SW480 (cell line): ENCODE data around the gene CENPO.

Experiments
- DNase-seq: peaks from one replicate; pipeline ENCODE4 v3.0.0-alpha.2; 2016; ENCODE audit warnings: low spot score

CENPO gene, protein sequence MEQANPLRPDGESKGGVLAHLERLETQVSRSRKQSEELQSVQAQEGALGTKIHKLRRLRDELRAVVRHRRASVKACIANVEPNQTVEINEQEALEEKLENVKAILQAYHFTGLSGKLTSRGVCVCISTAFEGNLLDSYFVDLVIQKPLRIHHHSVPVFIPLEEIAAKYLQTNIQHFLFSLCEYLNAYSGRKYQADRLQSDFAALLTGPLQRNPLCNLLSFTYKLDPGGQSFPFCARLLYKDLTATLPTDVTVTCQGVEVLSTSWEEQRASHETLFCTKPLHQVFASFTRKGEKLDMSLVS

DNA sequence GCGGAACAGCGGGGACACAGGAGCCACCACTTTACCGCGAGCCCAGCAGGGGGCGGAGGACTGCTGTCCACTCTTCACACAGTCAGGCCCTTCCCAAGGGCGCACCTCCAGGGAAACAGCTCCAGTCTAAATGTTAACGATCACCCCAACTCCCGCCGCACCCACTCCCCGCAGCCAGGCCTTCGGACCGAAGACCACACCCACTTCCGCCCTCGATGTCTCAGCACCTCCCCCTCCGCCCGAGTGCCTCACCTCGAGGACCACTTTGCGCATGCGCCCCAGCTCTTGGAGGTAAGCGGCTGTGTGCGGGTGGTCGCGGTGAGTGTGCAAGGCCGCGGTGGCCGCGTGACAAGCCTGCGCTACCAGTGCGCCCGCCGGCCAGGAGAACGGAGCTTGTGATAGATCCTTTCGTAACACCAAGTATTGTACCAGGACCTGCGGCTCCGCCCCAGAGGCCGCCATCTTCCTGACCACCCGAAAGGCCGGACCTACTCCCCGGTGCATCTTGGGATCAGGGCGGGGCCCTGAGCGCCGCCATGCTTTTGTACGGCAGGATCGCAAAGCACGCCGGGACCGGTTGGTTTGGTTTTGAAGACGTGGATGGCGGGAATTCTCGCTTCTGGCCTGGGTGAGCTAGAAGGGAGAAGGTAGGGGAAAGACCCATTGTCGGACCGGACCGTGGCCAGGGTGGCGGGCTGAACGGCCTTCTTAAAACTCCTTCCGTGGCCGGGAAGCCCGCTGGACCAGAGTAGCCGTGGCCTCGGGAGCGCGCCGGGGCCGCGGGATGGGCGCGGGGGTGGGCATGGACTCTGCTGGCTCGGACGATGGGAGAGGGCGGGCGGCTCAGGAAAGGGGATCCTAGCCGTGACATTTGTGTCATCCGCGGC lies at the start of gene CENPO, which contains the start of gene PTRHD1:
TSS of gene CENPO (plus strand) at position 552 of the 887 bp plus-strand sequence. CDS start 495 bp downstream, outside the sequence.
TSS of gene PTRHD1 (minus strand) at position 518 of the 887 bp plus-strand sequence. CDS start at position 504, 14 bp downstream.
- DNase-seq, result peak; percentile 100

GRCh38 chr2:24743924-24744323 lies 49.3 kb upstream of the CENPO start:
- no peak for DNase-seq

GRCh38 chr2:24744356-24744755 lies 48.9 kb upstream of the CENPO start:
- no peak for DNase-seq

DNA sequence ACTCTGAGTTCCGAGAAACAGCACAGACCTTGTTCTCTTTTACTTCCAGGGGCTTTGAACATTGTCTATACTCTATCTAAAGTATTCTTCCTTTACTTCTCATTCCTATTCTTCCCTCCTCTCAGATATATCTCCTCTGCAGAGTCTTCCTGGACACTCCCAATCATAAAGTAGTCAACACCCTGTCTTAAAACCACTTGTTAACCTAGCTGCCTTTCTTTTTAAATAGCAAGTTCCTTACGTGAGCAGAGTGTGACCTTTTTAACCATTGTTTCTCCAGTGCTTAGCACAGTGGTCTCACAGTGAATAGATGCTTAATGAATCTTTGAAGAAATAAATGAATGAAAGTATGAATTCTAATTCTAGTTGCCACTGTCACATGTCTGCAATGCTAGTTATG lies 47.4 kb upstream of the CENPO start:
- DNase-seq, result no peak

DNA sequence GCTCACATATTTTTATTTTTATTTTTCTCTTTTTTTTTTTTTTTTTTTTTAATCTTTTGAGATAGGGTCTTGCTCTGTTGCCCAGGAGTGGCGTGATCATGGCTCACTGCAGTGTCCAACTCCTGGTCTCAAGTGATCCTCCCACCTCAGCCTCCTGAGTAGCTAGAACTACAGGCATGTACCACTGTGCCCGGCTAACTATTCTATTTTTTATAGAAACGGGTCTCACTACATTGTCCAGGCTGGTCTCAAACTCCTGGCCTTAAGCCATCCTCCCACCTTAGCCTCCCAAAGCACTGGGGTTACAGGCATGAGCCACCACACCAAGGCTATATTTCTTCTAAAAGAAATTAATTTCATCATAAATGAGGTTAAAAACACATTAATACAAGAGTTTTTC lies 45.9 kb upstream of the CENPO start:
- no peak for DNase-seq

DNA sequence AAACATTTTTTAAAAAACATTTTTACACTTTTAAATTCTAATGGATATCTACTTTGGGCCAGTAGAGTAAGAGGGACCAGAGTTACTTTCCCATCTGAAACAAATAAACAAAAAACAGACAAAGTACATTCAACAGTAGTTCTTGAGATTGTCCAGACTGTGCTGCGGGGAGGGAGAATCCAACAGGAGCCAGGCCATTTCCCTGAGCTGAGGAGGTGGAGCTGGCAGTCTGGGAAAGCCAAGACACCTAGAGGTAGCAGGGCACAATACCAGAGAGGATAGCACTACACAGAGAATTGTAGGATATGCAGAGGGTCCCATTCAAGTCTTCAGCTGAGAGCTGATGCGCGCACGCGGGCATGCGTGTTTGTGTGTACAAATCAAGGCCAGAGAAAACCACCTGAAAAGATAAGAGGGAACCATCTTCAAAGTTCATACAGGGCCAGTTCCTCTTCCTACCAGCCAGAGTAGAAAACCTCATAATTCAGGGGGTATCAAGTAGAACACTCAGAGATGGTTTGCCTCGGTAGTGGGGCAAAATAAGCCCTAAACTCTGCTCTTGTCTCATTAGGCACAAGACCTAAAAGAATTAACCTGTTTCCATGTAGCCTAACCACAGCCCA lies 44.0 kb upstream of the CENPO start:
- no peak for DNase-seq

DNA sequence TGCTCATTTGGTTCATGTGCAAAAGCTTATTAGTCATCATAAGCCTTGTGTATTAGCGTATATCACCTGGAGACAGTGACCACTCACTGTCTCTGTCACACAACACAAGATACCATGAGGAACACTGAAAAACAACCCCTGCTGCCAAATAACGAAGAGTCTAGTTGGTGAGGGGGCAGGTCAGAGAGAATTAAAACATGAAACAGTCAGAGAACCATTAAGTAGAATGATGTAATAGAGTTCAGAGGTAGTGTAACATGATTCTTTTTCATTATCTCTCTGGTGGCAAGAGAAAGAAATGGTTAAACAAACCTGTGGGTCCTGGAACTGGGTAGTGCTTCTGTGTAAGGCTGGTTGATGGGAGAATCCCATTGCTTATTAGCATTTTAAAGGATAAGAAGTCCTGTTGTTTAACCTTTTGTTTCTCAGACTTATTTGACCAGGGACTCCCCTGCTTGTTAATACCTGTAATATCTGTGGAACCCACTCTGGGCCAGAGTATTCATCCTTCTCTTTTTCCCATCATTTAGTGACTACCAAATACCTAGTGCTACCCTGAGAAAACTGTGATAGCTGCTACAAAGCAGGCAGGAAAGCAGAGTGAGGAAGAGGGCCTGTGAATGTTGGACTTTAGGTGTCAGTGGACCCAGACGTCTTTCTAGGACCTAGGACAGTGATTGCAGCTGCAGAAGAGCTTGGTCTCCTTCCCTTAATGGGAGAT lies 38.1 kb upstream of the CENPO start:
- peak; percentile 36 for DNase-seq

GRCh38 chr2:24756789-24757188 lies 36.4 kb upstream of the CENPO start:
- DNase-seq, result no peak

- no peak for DNase-seq
Observed at GRCh38 chr2:24761866-24762265, 31.4 kb upstream of the CENPO start.

GRCh38 chr2:24762518-24762917 lies 30.7 kb upstream of the CENPO start:
- no peak for DNase-seq

DNA sequence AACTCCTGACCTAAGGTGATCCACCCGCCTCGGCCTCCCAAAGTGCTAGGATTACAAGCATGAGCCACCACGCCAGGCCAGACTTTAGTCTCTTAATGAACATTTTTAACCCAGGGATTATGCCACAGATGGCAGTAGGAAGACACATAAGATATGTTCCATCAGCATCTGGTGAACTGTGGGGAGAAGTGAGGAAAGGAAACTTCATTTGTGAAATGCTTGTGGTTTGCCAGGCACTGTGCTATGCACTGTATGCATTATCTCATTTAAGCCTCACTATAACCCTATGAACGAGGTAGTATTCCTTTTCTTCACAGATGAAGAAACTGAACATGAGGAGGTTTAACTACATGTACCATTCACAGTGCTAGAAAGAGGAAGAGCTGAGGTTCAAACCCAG lies 29.4 kb upstream of the CENPO start:
- DNase-seq, result no peak

- DNase-seq, result no peak
Observed at GRCh38 chr2:24766609-24767008, 26.6 kb upstream of the CENPO start.

DNA sequence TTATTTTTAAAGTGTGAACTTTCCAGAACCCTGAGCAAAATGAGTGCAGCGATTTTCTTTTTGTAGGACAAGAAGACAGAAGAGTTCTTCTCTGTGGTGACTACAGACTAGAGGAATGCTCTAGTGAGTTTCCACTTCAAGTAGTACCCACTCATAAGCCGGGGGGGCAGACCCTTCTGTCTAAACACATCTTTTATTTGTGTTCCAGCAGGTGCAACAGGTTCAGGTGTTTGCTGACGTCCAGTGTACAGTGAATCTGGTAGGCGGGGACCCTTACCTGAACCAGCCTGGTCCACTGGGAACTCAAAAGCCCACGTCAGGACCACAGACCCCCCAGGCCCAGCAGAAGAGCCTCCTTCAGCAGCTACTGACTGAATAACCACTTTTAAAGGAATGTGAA lies 25.2 kb upstream of the CENPO start:
- DNase-seq, result no peak

- no peak for DNase-seq
Observed at GRCh38 chr2:24768601-24769000, 24.6 kb upstream of the CENPO start.

DNA sequence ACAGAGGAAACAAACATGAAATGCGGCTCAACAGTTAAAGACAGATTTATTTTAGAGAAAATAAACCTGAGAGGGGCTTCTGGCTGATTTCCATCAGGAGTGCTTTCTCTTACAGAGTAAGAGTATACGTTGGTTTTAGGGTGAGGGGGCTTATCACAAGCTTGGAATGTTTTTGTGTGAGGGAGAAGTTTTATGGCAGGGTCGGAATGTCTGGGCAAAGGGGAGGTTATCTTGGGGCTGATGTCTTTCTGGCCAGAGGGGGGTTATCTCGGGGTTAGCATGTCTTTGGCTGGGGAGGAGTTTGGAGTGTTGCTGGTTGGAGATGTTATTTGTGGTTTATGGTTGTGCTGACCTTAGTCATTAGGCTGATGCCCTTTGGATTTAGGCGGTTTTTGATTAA lies 22.2 kb upstream of the CENPO start:
- DNase-seq, result no peak

DNA sequence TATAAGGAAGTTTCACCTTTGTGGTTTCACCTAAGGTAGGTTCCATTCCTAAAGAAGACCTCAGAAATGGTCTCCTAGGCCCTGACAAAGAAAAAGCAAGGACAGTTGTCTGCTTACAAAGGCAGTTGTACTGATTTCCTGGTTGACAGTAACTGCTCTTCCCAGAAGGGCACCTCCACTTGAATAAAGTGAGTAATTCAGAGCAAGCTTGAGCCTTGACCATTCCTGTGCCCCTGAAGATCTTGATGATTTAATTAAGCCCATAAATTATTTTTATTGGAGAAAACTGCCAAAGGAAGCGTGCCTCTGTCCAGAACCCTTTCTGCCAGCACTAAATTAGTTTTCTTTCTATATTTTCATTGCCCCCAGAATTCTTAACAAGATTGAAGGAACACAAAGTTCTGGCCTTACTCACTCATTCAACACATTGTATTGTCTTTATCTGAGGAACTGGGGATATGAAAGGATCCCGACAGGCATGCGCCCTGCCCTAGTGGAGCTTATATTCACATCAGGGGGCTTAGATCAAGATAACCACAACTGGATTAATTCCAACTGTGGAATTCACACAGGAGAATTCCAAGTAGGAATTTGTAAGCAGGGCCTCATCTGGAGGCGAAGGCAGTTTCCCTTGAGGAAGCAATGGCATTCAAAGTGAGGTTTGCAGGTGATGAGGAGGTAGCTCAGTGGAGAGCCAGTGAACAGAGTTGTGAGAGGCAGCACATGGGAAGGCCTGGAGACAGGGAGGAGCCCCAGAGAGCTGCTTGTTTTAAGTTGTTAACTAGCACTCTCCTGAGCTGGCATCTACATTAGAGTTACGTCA lies 21.2 kb upstream of the CENPO start:
- no peak for DNase-seq

- no peak for DNase-seq
Observed at GRCh38 chr2:24774373-24774772, 18.9 kb upstream of the CENPO start.

DNA sequence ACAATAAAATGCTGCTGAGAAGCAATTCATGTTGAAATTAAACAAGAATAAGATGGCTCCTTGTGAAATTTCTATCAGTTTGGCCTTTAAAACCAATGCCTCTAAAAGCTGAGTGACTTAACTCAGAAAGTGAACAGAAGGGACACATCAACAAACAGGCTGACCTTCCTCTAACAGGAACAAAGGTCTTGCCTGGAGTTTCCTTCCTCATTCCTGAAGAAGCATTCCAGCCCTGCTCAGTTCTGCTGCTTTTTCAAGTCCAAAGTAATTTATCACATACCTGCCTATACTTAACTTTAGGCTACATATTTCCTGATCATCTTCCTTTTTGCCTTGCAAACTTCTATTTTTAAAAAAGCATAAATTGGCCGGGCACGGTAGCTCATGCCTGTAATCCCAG lies 14.1 kb upstream of the CENPO start:
- no peak for DNase-seq

- no peak for DNase-seq
Observed at GRCh38 chr2:24783641-24784040, 9.6 kb upstream of the CENPO start.

DNA sequence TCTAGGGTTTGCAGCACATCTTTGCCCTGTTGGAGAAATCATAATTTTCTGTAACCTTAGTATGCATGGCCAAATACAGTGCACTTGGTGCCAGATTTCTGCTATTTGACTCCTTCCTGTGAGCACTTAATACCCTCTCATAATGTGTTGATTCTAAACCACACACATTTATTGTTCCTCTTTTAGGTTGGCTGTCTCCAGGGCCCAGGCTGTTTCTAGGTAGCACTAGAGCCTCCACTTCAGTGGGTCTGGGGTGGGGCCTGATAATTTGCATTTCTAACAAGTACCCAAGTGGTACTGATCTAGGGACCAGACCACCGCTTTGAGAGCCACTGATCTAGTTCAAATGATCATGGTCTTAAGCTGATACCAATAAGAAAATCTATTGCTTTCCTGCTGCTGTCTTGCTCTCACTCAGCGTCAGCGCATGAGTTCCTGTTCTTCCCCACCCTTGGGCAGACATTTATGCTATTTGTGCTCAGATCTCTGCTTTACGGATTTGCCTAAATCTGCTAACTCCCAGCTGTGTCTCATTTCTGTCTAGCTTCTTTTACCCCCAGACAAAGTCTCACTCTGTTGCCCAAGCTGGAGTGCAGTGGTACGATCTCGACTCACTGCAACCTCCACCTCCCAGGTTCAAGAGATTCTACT lies 7.4 kb upstream of the CENPO start:
- no peak for DNase-seq

DNA sequence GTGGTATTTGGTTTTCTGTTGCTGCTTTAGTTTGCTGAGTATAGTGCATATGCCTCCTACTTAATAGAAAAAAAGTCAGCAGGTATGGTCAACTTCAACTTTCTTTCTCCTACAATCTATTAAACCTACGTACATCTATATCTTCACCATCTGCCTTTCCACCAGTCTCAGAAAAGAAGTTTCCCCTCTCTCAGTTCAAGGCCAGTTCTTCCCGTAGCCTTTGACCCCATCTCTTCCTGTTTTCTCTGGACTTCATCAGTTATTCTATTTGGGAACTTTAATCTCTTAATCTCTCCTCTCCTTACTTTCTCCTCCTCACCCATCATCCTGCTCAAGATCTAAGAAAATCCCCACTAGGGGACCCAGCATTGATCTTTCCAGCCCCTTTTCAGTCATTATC lies 5.7 kb upstream of the CENPO start:
- no peak for DNase-seq
